ENCODE data around the gene DOLPP1. TPM values are rescaled to one million over a fixed set of nuclear protein-coding genes. Genes with fewer than 3 reads are reported as not detected.

Gene DOLPP1
- total and polyA plus RNA-seq, 2 of the 13 experiments (the other 11 are each of a cell fraction or from before 2014, with no cell fraction given): 21.0 to 34.1 TPM

DNA sequence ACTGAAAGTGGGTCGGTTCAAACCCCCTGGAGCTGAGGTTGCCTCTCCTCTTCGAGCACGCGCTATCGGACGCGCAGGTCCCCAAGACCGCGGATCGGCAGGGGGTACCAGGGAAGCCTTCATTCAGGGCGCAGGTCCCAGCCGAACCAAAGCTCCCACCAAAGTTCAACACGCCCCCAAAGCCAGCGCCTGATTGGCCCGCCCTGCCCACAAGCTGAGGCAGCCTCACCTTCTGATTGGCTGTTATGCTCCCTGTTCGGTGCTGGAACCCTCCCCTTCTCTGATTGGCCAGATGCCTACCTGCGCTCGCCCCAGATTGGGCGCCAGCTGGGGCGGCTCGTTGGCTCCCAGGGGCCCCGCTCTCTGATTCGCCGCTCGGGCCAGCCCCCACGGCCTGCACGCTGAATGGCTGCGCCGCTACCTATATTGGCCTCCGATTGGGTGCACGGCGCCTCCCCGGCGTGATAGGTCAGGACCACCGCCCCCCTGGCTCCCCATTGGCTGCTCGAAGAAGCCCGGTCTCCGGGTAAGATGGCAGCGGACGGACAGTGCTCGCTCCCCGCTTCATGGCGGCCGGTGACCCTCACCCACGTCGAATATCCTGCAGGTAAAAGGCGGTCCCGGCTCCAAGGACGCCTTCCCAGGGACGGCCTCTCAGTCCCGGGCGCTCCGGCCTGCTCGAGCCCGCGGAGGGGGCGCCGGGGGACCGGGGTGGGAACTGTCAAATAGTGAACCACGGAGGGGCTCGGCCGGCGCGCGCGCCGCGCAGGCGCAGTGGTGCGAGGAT is at the start of gene DOLPP1 (continued):
- TF ChIP-seq PPARG (CRISPR knock-in tag; conservative IDR thresholded peaks at IDR 0.05): 0 out of 2 replicates have a peak, but pooled peaks have one; percentile 8
- no peak; the same call in 1 of the 2 replicates for TF ChIP-seq STAT6 (CRISPR knock-in tag; IDR thresholded peaks at IDR 0.05; ENCODE audit: borderline replicate concordance)
- TF ChIP-seq ZNF615 (CRISPR knock-in tag; IDR thresholded peaks at IDR 0.05; ENCODE audit: borderline replicate concordance): no peak
- TF ChIP-seq MATR3 (CRISPR knock-in tag; IDR thresholded peaks at IDR 0.05): no peak
- TF ChIP-seq, protein P1, sequence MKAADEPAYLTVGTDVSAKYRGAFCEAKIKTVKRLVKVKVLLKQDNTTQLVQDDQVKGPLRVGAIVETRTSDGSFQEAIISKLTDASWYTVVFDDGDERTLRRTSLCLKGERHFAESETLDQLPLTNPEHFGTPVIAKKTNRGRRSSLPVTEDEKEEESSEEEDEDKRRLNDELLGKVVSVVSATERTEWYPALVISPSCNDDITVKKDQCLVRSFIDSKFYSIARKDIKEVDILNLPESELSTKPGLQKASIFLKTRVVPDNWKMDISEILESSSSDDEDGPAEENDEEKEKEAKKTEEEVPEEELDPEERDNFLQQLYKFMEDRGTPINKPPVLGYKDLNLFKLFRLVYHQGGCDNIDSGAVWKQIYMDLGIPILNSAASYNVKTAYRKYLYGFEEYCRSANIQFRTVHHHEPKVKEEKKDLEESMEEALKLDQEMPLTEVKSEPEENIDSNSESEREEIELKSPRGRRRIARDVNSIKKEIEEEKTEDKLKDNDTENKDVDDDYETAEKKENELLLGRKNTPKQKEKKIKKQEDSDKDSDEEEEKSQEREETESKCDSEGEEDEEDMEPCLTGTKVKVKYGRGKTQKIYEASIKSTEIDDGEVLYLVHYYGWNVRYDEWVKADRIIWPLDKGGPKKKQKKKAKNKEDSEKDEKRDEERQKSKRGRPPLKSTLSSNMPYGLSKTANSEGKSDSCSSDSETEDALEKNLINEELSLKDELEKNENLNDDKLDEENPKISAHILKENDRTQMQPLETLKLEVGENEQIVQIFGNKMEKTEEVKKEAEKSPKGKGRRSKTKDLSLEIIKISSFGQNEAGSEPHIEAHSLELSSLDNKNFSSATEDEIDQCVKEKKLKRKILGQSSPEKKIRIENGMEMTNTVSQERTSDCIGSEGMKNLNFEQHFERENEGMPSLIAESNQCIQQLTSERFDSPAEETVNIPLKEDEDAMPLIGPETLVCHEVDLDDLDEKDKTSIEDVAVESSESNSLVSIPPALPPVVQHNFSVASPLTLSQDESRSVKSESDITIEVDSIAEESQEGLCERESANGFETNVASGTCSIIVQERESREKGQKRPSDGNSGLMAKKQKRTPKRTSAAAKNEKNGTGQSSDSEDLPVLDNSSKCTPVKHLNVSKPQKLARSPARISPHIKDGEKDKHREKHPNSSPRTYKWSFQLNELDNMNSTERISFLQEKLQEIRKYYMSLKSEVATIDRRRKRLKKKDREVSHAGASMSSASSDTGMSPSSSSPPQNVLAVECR (CRISPR knock-in tag; IDR thresholded peaks at IDR 0.05; ENCODE audit: borderline replicate concordance): peak; percentile 98
- TF ChIP-seq AHDC1 (CRISPR knock-in tag; IDR thresholded peaks at IDR 0.05; ENCODE audit: borderline replicate concordance): no peak
- TF ChIP-seq ZNF138 (CRISPR knock-in tag; IDR thresholded peaks at IDR 0.05; ENCODE audit: low read depth): no peak
- no peak for TF ChIP-seq ESRRA (CRISPR knock-in tag; IDR thresholded peaks at IDR 0.05; ENCODE audit: low read depth)
- TF ChIP-seq, protein P2, sequence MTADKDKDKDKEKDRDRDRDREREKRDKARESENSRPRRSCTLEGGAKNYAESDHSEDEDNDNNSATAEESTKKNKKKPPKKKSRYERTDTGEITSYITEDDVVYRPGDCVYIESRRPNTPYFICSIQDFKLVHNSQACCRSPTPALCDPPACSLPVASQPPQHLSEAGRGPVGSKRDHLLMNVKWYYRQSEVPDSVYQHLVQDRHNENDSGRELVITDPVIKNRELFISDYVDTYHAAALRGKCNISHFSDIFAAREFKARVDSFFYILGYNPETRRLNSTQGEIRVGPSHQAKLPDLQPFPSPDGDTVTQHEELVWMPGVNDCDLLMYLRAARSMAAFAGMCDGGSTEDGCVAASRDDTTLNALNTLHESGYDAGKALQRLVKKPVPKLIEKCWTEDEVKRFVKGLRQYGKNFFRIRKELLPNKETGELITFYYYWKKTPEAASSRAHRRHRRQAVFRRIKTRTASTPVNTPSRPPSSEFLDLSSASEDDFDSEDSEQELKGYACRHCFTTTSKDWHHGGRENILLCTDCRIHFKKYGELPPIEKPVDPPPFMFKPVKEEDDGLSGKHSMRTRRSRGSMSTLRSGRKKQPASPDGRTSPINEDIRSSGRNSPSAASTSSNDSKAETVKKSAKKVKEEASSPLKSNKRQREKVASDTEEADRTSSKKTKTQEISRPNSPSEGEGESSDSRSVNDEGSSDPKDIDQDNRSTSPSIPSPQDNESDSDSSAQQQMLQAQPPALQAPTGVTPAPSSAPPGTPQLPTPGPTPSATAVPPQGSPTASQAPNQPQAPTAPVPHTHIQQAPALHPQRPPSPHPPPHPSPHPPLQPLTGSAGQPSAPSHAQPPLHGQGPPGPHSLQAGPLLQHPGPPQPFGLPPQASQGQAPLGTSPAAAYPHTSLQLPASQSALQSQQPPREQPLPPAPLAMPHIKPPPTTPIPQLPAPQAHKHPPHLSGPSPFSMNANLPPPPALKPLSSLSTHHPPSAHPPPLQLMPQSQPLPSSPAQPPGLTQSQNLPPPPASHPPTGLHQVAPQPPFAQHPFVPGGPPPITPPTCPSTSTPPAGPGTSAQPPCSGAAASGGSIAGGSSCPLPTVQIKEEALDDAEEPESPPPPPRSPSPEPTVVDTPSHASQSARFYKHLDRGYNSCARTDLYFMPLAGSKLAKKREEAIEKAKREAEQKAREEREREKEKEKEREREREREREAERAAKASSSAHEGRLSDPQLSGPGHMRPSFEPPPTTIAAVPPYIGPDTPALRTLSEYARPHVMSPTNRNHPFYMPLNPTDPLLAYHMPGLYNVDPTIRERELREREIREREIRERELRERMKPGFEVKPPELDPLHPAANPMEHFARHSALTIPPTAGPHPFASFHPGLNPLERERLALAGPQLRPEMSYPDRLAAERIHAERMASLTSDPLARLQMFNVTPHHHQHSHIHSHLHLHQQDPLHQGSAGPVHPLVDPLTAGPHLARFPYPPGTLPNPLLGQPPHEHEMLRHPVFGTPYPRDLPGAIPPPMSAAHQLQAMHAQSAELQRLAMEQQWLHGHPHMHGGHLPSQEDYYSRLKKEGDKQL (CRISPR knock-in tag; IDR thresholded peaks at IDR 0.05; ENCODE audit: low read depth): no peak

Data from HepG2 (cell line).